Measurements from ENCODE around the gene CCDC192.
"Not testable (repeated sequence)": the region's sequence is repeated elsewhere in the genome, so short reads cannot be mapped to it uniquely, and the experiment has no call there.

CCDC192 gene

GRCh38 chr5:127777957-127778356 lies 74.8 kb downstream of the CCDC192 start:
- ChIA-PET CTCF (no interaction called here), POLR2A (no interaction called here)
- DNase-seq (ENCODE audit: extremely low spot score), result no peak
- TF ChIP-seq FOXM1 (IDR thresholded peaks at IDR 0.05; ENCODE audit: borderline replicate concordance), result no peak
- TF ChIP-seq NFRKB (IDR thresholded peaks at IDR 0.05), result no peak
- TF ChIP-seq CTBP1 (IDR thresholded peaks at IDR 0.05; ENCODE audit: borderline replicate concordance), result no peak
- TF ChIP-seq SUZ12 (IDR thresholded peaks at IDR 0.05), result no peak
- no peak for TF ChIP-seq FOXK2 (IDR thresholded peaks at IDR 0.05)
- no peak for TF ChIP-seq ELF4 (IDR thresholded peaks at IDR 0.05)
- TF ChIP-seq BHLHE40 (IDR thresholded peaks at IDR 0.05; ENCODE audit: borderline replicate concordance), result no peak
- TF ChIP-seq FOXA1 (IDR thresholded peaks at IDR 0.05), result no peak
- no peak for TF ChIP-seq L3MBTL2 (conservative IDR thresholded peaks at IDR 0.05)
- no peak for TF ChIP-seq SP1 (IDR thresholded peaks at IDR 0.05)
- TF ChIP-seq PKNOX1 (IDR thresholded peaks at IDR 0.05), result no peak
- no peak for TF ChIP-seq LEF1 (IDR thresholded peaks at IDR 0.05; ENCODE audit: borderline replicate concordance)

- CTCF ChIA-PET; POLR2A ChIA-PET; DNase-seq (ENCODE audit: extremely low spot score): not testable (repeated sequence)
Observed at GRCh38 chr5:127782450-127782849, 79.3 kb downstream of the CCDC192 start.

DNA sequence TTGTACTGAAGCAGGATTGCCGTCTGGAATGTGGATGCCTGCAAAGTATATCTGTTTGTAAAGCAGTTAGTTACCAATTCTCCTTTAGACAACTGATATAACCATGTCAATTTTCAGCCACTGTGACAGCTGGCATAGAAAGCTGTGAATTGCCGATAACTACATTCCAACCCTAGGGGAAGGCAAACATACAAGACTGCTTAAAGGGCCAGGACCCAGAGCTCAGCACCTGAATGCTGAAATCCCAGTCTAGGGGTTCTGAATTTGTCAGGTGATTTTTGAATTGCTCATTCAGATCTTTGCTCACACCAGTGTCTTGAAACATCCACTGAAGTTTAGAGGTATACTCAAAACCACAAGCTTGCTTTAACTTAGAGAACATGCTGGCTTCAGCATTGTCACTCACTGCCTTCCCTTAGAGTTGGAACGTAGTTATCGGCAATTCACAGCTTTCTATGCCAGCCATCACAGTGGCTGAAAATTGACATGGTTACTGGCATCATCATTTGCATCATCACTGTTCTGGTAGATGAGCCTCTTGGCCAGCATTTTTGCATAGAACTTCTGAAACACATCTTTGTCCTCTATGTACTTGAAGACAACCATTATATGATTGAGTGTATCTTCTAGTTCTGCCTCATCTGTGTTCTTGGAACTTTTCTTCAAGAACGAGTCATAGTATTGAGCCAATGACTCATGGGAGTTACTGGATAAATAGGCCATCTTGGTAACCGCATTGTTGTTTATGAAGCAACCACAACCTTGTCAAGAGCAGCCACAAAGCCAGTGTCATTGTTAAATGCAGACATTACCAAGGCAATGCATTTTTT lies 82.1 kb downstream of the CCDC192 start:
- POLR2A ChIA-PET, result no interaction called here
- no peak for DNase-seq (ENCODE audit: extremely low spot score)
- CTCF ChIA-PET, result no interaction called here
- TF ChIP-seq FOXM1 (IDR thresholded peaks at IDR 0.05; ENCODE audit: borderline replicate concordance), result no peak
- no peak for TF ChIP-seq FOXA1 (IDR thresholded peaks at IDR 0.05)
- no peak for TF ChIP-seq L3MBTL2 (conservative IDR thresholded peaks at IDR 0.05)
- no peak for TF ChIP-seq SUZ12 (IDR thresholded peaks at IDR 0.05)
- TF ChIP-seq ELF4 (IDR thresholded peaks at IDR 0.05), result no peak
- TF ChIP-seq PKNOX1 (IDR thresholded peaks at IDR 0.05), result no peak
- TF ChIP-seq TARDBP (IDR thresholded peaks at IDR 0.05), result no peak
- no peak for TF ChIP-seq BHLHE40 (IDR thresholded peaks at IDR 0.05; ENCODE audit: borderline replicate concordance)
- TF ChIP-seq SP1 (IDR thresholded peaks at IDR 0.05), result no peak
- no peak for TF ChIP-seq LEF1 (IDR thresholded peaks at IDR 0.05; ENCODE audit: borderline replicate concordance)
- TF ChIP-seq NFRKB (IDR thresholded peaks at IDR 0.05), result no peak
- TF ChIP-seq CTBP1 (IDR thresholded peaks at IDR 0.05; ENCODE audit: borderline replicate concordance), result no peak
- TF ChIP-seq FOXK2 (IDR thresholded peaks at IDR 0.05), result no peak
- TF ChIP-seq ARNT (IDR thresholded peaks at IDR 0.05), result no peak
- TF ChIP-seq ZNF384 (IDR thresholded peaks at IDR 0.05), result no peak
- no peak for TF ChIP-seq HDGF (IDR thresholded peaks at IDR 0.05; ENCODE audit: borderline replicate concordance)

GRCh38 chr5:127791439-127791838 lies 88.2 kb downstream of the CCDC192 start:
- CTCF ChIA-PET, result no interaction called here
- DNase-seq (ENCODE audit: extremely low spot score), result no peak
- POLR2A ChIA-PET, result no interaction called here
- TF ChIP-seq LEF1 (IDR thresholded peaks at IDR 0.05; ENCODE audit: borderline replicate concordance) (no peak), FOXA1 (IDR thresholded peaks at IDR 0.05) (no peak), CTBP1 (IDR thresholded peaks at IDR 0.05; ENCODE audit: borderline replicate concordance) (no peak), PKNOX1 (IDR thresholded peaks at IDR 0.05) (no peak), HDGF (IDR thresholded peaks at IDR 0.05; ENCODE audit: borderline replicate concordance) (no peak), BHLHE40 (IDR thresholded peaks at IDR 0.05; ENCODE audit: borderline replicate concordance) (no peak), NFRKB (IDR thresholded peaks at IDR 0.05) (no peak), L3MBTL2 (conservative IDR thresholded peaks at IDR 0.05) (no peak), ZNF384 (IDR thresholded peaks at IDR 0.05) (no peak), ARNT (IDR thresholded peaks at IDR 0.05) (no peak), SUZ12 (IDR thresholded peaks at IDR 0.05) (no peak), SP1 (IDR thresholded peaks at IDR 0.05) (no peak), FOXM1 (IDR thresholded peaks at IDR 0.05; ENCODE audit: borderline replicate concordance) (no peak), TARDBP (IDR thresholded peaks at IDR 0.05) (no peak), ELF4 (IDR thresholded peaks at IDR 0.05) (no peak), FOXK2 (IDR thresholded peaks at IDR 0.05) (no peak)

DNA sequence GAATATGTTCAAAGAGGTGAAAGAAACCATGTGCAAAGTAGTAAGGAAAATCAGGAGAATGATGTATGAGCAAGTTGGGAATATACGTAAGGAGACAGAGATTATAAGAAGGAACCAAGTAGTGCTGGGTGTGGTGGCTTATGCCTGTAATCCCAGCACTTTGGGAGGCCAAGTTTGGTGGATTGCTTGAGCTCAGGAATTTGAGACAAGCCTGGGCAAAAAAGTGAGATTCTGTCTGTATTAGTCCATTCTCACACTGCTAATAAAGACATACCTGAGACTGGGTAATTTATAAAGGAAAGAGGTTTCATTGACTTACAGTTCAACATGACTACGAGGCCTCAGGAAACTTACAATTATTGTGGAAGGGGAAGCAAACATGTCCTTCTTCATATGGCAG lies 88.7 kb downstream of the CCDC192 start:
- CTCF ChIA-PET; POLR2A ChIA-PET; DNase-seq (ENCODE audit: extremely low spot score): not testable (repeated sequence)

DNA sequence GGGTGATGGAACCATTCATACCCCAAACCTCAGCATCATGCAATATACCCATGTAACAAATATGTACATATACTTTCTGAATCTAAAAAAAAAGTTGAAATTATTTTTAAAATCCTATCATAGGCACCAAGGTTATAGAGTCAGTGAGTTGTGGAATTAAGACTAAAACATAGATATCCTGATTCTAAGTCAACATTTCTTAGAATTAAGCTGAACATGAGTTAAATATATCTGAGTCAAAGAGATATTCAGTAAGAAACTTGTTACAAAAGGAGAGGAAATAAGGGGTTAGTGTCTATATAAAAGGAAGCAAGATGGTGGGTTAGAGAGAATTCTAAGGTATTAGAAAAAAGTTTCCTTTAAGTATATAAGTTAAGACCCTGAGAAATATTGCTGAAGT lies 89.9 kb downstream of the CCDC192 start:
- ChIA-PET CTCF (no interaction called here), POLR2A (no interaction called here)

More for the DNA sequence above, 89.9 kb downstream of the CCDC192 start:
- no peak for TF ChIP-seq SP1 (IDR thresholded peaks at IDR 0.05)
- TF ChIP-seq FOXK2 (IDR thresholded peaks at IDR 0.05), result no peak
- TF ChIP-seq ZNF384 (IDR thresholded peaks at IDR 0.05), result no peak
- no peak for TF ChIP-seq CTBP1 (IDR thresholded peaks at IDR 0.05; ENCODE audit: borderline replicate concordance)
- no peak for TF ChIP-seq FOXA1 (IDR thresholded peaks at IDR 0.05)
- no peak for TF ChIP-seq TARDBP (IDR thresholded peaks at IDR 0.05)
- no peak for TF ChIP-seq FOXM1 (IDR thresholded peaks at IDR 0.05; ENCODE audit: borderline replicate concordance)
- TF ChIP-seq ELF4 (IDR thresholded peaks at IDR 0.05), result no peak
- no peak for TF ChIP-seq LEF1 (IDR thresholded peaks at IDR 0.05; ENCODE audit: borderline replicate concordance)
- no peak for TF ChIP-seq PKNOX1 (IDR thresholded peaks at IDR 0.05)
- TF ChIP-seq L3MBTL2 (conservative IDR thresholded peaks at IDR 0.05), result no peak
- no peak for TF ChIP-seq ARNT (IDR thresholded peaks at IDR 0.05)
- DNase-seq (ENCODE audit: extremely low spot score), result no peak

Data from HEK293T (cell line).